Measurements from ENCODE around the gene SFT2D3.

Gene SFT2D3

DNA sequence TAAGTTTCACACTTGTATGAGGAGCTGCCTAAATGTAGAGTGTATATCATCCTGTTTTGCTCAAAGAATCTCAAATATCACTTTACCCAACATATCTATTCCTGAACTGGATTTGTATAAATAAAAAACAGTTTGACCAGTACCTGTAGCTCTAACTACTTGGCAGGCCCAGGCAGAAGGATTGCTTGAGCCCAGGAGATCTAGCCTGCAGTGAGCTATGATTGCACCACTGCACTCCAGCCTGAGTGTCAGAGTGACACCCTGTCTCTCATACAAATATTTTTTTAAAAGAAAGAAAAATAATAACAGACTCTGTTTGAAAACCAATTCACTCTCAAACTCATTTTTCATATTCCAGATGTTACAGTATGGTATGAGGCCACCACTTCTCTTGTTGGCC, 18.2 kb upstream of the SFT2D3 start:
- no peak for DNase-seq

DNA sequence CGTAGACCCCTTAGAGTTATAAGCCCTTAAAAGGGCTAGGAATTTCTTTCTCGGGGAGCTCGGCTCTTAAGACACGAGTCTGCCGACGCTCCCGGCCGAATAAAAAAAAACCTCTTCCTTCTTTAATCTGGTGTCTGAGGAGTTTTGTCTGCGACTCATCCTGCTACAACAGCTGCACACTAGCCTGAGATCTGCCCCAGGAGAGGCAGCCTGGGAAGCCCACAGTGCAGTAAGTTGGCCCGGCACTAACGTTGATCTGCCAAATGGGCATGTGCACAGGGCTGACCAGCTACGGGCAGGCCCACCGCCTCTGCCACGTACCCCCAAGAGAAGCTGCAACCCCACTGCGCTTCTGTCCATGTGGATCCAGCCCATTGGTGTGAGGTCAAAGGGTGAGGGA, 17.5 kb upstream of the SFT2D3 start:
- no peak for DNase-seq

DNA sequence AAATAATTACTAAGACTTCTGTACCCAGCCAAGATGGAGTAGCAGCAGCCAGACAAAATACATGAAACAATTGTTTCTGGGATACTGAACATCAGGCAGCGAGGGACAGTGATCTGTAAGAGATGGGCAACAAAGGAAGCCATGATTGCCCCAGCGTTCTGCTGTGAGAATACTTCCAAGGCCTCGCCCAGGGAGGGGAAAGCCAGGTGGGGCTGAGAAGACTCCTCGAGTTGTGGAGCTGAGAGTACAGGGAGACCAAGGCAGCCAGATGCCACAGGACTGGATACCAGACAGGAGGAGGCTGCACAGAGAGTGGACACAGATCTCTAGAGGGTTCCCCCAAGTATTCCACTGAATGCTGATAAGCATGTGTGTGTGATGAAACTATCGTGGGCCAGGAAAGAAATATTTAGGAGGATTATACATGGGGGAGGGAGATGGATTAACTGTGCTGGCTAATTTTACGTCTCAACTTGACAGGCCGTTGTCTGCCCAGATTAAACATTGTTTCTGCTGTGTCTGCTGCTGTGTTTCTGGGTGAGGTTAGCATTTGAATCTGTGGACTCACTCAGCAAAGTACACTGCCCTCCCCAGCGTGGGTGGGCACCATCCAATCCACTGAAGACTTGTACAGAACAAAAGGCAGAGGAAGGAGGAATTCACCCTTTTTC, 15.8 kb upstream of the SFT2D3 start:
- no peak for DNase-seq

DNA sequence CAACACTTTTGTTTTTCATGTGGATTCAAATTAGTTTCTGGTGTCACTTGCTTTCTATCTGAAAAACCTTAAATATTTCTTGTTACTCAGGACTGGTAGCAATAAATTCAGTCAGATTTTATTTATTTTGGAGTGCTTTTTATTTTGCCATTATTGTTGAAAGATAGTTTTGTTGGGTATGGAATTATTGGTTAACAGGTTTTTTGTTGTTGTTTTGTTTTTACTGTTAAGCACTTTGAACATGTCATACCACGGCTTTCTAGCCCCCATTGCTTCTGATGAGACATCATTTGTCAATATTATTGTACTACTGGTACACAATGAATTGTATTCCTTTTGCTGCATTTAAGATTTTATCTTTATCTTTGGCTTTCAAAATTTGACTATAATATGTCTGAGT, 12.9 kb upstream of the SFT2D3 start:
- DNase-seq, result no peak

DNA sequence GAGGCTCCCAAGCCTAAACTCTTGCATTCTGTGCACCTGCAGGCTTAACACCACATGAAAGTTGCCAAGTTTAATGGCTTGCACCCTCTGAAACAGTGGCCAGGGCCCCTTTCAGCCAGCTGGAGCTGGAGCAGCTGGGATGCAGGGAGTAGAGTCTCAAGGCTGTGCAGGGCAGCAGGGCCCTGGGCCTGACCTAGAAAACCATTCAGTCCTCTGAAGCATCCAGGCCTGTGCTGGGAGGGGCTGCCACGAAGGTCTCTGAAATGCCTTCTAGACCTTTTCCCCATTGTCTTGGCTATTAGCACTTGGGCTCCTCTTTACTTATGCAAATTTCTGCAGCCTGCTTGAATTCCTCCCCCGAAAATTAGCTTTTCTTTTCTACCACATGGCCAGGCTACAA, 10.6 kb upstream of the SFT2D3 start:
- no peak for DNase-seq

DNA sequence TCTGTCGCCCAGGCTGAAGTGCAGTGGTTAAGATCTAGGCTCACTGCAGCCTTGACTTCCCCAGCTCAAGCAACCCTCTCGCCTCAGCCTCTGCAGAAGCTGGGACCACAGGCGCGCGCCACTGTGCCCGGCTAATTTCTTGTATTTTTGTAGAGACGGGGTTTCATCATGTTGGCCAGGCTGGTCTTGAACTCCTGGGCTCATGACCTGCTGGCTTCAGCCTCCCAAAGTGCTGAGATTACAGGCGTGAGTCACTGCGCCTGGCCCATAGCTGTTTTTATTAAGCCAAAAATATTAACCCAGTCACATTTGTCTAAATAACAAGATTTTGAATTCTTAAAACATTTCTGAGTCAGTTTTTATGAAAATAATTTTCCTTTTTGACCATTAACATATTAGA, 6.3 kb upstream of the SFT2D3 start:
- no peak for DNase-seq

DNA sequence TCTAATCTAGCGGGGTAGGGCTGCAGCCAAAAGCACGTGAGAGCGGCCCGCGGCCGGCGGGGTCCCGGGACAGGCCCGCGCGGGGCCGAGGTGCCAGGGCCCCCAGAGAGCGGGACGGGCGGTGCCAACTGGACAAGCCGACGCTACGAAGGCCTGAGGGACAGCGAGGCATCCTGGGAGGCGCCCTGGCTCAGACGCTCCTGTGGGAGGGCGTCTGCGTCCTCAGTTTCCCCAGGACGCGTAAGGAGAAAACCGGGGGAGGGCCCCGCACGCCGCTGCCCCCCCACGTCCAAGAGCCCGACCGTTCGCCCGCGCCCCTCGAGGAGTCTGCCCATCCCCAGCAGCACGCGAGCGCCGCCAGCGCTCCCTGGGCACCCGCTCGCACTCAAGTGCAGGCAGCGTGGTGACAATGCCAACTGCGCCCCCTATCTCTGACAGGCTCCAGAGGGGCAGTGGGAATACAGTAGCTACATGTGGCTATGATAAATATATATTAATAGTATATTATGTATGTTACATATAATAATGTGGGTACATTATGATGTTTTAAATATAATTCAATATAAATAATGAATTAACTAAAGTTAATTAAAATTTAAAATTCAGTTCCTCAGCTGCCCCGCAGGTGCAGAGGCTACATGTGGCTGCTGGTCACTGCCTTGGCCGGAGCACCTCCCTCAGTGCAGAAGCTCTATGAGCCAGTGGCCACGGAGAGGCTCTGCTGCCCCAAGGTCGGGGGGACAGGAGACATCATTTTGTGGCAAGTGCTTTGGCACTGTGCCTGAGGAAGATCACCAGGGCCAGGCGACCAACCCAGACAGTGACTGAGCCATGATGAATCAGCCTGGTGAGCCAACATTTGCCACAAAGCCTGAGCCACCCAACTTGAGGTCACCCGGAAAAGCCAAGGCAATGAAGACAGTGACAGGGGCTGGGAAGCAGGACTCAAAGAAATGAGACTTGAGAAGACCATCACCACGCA, 5.5 kb upstream of the SFT2D3 start:
- no peak for DNase-seq

DNA sequence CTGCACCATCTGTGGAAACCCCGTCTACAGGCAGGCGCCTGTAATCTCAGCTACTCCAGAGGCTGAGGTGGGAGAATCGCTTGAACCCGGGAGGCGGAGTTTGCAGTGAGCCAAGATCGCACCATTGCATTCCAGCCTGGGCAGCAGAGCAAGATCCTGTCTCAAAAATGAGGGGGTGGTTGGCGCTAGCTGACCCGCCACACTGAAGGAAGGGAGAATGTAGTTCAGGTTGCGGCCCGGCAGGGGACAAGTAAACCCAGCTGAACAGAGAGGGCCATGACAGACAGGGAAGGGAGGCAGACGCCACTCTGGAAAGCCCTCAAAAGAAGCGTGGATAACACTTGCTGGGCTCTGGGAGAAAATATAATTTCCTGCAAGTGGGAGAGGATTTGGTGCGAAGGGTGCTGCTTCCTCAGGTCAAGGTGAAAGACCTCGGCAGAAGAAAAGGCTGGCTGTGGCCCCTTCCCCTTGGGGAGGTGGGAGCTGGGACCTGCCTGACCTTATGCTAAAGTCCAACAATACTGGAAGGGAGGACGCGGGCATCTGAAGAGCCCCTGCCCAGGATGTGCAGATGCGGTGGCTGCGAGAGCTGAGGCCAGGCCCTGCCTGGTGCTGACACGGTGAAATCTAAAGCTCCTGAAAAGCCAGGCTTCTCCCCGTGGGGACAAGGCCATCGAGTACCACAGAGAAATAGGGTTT, 3.7 kb upstream of the SFT2D3 start:
- no peak for DNase-seq

DNA sequence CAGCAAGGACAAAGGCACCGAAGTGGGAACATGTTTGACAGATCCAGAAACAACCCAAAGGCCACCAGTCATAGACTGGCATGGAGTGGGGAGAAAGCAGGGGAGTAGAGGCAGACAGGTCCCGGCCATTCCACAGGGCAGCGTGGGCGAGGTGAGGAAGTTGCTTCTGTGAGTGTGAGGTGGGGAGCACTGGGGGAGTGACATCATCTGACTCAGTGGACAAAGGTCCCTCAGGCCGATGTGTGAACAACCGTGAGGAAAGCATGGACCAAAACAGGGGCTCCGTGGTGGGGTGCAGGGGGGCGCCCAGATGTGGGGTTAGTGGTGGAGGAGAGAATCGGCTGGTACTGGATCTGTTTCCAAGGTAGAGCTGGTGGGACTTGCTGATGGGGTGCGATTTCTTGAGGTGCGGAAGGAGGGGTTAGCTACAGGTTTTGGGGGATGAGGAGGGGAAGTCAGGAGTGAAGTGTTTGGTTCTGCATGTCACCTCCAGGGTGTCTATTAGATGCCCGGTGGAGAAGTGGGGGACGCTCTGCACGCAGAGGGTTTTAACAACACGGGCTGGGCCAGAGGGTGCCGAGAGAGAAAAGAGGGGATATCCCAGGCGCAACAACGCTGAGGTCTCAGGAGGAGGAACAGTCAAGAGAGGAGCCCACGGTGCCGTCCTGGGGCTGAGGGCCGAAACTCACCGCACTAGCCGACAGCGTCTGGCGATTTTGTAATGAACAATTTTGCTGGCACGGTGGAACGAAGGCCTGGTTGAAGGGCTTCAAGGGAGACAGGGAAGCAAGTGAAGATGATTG, 2.5 kb upstream of the SFT2D3 start:
- no peak for DNase-seq

DNA sequence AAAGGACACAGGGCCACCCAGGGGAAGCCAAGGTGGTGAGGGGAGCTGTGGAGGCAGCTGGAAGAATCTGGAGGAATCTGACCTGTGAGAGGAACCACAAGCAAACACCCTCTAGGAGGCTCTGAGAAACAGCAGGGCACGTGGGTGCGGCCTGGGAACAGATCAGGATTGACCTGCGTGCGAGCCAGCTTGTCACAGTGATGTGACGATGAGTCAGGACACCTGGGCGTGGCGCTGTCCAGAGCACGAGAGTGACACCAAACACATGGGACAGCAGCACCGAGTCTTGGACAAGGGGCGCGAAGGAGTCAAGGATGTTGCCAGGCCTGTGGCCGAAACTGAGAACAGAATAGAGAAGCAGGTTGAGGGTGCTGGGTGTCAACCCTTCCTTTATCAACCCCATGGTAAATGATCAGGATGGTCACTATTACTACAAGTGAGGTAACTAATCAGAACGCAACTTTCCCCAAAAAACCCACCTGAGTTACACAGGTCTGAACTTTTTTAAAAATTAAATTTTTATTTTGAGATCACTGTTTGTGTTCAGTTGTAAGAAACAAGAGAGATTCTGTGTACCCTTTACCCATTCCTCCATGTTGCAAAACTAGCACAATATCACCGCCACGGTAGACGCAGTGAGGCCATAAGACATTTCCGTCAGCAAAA, 637 bp upstream of the SFT2D3 start:
- peak in 1 of 2 experiments; percentile 7 for DNase-seq

DNA sequence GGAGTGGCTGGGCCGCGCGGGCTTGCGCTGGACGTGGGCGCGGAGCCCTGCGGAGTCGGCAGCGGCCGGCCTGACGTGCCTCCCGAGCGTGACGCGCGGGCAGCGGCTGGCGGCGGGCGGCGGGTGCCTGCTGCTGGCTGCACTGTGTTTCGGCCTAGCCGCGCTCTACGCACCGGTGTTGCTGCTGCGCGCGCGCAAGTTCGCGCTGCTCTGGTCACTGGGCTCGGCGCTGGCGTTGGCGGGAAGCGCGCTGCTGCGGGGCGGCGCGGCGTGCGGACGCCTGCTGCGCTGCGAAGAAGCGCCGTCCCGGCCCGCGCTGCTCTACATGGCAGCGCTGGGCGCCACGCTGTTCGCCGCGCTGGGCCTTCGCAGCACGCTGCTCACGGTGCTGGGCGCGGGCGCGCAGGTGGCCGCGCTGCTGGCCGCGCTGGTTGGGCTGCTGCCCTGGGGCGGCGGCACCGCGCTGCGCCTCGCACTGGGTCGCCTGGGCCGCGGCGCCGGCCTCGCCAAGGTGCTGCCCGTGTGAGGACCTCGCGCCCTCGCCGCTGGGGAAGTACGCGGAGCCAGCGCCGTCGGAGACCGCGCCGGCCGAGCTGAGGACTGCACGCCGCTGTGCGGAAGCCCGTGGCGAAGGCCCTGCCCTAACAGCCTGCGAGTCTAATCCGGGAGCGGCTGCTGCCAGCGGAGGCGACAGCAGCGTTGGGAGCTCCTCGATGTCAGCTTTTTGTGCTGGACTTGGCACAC, 526 bp downstream of the SFT2D3 start:
- peak; percentile 79 for DNase-seq

DNA sequence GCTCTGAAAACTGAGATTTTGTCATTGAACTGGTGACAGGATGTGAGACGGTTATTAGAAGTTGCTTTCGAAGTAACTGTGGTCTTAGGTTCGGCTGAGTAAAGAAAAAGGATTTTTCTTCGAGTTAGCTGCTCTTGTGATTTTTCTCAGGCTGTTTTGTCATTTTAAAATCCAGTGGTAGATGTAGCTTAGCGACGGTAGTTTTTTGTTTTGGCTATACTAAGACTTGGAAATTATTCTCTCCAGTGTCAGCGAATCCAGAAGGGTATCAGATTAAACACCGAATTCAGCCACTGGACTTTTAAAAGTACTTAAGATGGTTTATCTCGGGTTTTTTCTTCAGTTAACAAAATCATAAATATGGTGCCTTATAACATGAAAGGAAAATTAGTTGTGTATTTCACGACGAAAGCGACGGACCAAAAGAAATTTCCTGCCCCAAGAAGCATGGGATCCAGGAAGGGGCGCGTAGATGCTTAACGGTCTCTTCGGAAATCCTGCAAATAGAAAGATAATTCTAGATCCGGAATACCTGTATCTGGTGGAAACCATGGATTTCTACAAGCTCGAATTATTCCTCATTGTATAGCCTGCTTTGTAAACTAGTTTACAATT, 1.2 kb downstream of the SFT2D3 start:
- no peak for DNase-seq

DNA sequence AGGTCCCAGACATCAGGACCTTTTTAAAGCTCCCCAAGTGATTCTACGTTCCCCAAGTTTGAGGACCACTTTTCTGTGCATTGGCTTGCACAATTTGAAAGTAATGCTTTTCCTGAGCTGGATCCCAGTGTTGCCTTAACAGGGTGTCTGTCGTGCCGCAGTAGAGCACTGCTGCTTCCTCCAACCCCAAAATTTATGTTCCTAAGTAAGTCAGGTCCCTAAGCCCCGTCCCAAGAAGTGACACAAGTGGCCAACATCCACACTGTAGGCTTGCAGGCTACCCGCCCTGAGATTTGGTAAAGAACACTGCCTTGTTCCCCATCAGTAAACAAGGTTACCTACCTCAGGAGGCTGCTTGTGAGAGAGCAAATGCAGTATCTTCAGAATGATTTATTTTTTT, 2.0 kb downstream of the SFT2D3 start:
- no peak for DNase-seq

DNA sequence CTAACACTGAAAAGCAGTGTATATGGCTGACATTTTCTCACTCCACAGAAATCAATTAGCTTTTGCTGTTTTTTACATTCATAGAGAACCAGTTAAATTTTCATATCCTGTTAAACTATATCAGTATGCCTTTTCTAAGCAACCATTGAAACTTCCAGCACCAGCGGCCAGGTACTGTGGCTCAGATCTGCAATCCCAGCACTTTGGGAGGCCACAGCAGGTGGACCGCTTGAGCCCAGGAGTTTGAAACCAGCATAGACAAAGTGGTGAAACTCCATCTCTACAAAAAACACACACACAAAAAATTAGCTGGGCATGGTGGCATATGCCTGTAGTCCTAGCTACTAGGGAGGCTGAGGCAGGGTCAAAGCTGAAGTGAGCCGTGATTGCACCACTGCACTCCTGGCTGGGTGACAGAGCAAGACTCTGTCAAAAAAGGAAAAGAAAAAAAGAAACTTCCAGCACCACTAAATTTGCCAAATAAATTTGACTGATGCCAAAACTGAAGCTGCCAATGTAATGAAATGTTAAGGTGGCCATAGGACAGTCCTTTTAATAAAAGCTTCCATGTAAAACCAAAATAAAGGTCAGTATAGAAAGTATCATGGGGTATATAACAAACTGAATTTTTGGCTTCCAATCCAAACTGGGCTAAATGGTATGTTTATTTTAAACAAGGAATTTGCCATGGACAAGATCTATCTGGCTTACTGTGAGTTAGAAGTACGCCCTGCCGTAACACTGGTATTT, 3.5 kb downstream of the SFT2D3 start:
- DNase-seq, result no peak

DNA sequence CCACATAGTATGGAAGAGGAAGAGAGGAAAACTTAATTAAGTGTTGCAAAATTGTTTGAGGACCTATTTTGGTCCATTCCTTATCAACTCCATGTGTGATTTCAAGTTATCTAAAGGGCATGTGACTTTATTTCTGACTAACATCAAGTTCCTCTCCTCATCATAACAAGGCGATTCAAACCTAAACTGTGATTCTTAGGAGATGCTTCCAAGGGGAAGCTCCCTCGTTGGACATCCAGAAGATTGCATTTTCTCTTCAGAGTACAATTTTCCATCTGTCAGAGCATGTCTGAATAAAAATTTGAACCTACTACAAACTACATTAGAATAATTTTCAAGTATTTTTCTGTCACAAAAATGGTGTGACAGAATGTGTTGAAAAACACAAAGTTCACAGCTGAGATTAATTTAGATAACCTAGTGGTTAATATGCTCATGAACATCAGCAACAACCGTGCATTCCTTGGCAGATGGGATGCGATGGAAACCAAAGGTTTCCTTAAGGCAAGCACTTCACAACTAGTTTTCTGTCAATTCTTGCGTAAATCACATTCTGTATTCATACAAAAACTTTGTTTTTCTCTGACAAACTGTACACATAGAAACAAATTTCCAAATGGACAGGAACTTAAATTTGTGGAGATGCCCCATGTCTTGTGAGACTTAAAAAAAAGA, 4.2 kb downstream of the SFT2D3 start:
- no peak for DNase-seq

DNA sequence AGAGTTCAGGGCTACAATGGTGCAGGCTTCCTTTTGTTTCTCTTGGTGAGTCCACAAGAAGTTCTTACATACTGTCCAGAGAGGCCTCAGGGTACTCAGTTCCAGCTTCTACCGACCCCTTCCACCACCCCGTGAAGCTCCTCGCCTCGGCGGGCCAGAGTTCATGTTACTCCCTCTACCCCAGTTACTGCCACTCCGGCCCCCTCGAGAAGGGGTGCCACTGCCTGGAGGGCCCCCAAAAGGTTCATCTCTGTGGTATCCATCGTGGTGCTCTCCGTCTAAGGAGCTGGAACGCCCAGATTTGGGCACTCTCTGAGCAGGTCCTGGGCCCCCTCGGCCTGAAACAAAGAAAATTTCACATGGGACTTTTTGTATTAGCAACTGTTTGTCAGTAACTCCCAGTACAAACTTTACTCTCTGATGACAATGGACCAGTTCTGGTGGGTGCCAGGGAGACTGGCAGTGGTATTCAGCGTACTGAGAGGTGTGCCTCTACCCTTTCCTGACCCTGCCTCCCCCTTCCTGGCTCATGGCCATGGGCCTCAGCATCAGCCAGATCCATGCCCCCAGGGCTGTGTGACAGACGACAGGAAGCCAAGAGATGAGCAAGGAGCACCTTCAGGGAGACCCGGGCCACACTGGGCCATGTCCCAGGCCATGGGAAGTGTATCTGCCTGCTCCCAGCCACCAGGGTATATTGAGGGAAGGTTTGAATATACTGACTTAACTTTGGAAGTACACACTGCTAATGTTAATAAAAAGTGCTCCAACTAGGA, 5.1 kb downstream of the SFT2D3 start:
- no peak for DNase-seq

DNA sequence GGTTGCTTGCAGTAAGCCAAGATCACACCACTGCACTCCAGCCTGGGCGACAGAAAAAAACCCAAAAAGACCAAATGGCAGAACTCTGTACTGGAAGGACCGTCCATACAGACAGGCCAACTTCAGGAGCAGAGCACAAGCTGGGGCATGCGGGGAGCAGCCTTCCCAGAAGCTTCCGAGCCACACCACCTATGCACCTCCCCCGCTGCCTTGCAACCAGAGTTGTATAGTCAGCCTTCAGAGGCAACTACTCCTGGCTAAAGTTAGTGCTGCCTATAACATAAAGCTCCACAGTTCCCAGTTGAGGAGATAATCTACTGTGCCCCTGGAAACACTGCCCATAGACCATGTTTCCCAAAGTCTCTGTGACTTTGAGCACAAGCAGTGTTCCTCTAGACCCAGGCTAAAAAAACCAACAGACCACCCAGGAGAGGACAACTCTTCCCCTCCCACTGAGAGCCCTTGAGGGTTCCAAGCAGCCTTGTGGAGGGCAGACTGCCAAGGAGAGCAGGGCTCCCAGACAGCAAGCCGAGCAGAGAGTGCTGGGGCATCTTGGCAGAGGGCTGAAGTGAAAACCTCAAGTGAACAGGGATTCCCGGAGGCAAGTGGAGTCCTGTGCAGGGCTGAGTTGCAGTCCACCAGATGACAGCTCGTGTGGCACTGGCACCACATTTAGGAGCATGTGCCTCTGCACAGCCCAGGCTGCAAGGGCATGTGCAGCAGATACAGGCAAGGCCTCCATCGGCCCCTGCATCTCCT, 6.8 kb downstream of the SFT2D3 start:
- no peak for DNase-seq

DNA sequence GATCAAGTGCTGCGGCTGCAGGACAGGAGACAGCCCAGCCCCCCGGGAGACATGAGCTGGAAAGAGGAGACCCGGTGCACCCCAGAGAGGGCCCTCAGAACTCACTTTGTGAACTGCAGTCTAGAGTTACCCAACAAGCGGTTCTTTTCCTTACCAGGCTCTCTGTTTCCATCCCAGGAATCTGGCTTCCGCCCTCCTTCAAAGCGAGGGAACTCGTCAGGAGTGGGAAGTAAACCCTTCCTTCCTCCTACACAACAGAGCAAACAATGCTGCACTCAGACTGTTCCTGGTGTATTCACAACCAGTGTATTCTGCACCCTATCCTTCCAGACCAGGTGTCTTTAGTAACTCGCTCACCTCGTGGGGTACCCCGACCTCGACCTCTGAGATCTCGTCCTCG, 8.0 kb downstream of the SFT2D3 start:
- DNase-seq, result no peak

All from Kasumi-1 (cell line).